ENCODE data around the gene ZFP92.
"Not testable (repeated sequence)": the region's sequence is repeated elsewhere in the genome, so short reads cannot be mapped to it uniquely, and the experiment has no call there.

Gene ZFP92

DNA sequence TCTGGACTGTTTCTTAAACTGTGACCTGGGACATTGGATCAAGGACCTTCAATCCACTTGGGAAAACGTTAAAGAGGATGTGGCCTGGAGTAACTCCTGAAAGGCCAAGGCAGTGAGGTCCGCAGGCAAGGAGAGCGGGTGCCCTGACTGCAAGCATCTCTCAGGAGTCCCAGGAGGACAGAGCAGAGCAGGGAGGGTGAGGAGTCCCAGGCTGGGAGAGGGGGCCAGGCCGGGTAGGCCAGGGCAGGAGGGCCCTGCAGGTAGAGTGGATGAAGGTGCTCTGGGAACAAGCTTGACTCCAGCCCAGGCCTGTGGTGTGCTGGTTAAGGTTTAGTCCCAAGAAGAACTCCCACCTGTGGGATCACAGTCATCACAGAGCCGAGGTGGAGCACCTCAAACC is 23.9 kb upstream of the ZFP92 start:
- DNase-seq, result no peak

- DNase-seq, result no peak
These were observed 23.1 kb upstream of the ZFP92 start for GRCh38 chrX:153387987-153388721.

- DNase-seq, result no peak
These were observed 22.4 kb upstream of the ZFP92 start for GRCh38 chrX:153388722-153389459.

DNA sequence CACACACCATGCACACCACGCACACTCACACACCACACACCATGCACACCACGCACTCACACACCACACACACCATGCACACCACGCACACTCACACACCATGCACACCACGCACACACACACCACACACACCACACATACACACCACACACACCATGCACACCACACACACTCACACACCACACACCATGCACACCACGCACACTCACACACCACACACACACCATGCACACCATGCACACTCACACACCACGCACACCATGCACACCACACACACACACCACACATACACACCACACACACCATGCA is 21.9 kb upstream of the ZFP92 start:
- not testable (repeated sequence) for DNase-seq

- DNase-seq, result no peak
These were observed 18.5 kb upstream of the ZFP92 start for GRCh38 chrX:153392642-153393321.

- DNase-seq, result no peak
These were observed 16.7 kb upstream of the ZFP92 start for GRCh38 chrX:153394612-153395011.

DNA sequence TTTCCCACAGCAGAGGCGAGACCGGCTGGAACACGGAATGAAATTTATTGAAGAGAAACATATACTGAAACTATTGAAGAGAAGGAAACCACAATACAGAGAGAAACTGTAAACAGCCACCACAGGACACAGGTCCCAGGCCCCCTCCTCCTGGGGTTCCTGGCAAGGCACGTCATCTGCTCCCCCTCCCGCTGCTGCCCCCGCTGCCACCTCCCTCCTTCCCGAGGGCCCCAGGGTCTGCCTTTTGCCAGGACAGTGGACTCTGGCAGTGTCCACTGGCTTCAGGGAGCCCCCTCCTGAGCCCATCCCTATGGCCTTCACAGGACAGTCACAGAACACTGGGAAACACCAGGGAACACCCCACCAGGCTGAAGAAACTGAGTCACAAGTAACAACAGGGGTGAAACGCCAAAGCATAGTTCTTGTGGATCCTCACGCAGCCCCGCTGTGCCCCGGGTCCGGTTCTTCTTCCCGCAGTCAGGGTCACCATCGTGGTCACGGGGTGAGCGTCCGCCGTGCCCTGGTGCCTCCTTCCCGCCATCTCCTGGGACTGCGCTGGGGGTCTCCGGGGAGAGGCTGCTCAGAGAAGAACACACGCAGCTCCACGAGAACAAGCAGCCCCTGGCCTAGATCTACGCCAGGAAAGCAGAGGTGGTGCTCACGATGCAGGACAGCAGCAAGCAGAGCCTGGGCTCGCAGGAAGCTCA is 15.5 kb upstream of the ZFP92 start:
- DNase-seq, result no peak

DNA sequence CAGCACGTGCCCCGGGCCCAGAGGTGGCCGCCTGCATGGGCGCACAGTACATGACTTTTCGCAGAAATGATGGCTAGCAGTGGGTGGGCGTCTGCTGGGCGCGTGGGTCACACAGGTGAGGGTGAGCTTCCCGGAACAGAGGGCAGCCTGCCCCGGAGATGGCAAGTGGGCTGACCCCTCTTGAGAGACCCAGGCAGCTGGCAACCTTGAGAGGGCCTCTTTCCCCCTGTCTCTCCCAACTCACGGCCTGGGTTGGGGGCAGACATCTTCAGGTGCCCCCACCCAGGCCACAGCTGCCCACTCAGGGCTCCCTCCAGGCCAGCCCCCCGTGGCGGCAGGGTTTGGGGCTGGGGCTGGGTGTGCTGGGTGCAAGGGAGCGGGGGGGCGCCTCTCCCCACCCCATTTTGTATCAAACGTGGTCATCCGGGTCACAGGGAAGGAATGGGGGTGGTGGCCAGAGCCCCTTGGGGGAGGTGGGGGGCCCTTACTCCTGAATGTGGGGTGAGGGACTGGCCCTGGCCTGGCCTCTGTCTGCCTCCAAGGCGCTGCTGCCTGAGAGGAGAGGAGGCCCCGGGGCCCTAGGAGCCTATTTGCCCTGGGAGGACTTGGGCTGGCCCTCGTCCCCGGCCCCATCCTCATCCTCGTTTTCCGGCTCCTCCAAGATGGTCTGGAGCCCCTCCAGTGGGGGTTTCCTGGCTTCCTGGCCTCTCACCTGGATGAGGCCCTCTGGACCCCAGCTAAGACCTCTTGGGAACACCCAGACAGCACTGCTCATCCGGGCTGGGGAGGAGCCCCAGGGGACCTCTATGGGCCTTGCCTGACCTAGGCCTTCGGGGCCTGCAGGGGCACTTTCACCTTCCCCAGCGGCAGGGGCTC is 14.7 kb upstream of the ZFP92 start:
- no peak for DNase-seq

DNA sequence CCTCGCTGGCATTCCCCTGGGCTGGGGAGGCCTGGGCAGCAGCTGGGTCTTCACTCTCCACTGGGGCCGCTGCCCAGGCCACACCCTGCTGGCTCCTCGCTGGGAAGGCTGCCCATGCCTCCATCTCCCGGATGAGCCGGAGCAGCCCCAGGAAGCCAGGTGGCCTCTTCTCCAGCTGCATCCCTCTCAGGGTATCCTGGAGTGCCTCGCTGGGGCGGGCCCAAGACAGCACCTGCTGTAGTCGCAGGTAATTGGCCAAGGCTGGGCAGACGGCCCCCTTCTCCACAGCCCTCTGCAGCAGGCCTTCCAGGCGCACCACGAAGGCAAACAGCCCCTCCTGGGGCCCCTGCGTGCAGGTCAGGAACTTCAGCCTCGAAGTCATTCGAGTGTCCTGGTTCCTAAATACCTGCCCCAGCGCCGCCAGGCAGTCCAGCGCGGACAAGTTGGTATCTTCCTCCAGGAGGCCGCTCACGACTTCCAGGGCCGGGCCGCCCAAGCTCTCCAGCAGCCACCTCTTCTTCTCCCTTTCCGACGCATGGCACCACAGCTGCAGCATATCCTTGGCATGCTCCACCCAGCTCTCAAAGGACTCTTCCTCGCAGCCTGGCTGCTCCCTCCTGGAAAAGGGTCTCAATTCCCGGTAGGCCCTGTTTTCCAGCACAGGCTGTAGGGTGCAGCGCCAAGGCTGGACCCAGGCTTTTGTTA is 13.9 kb upstream of the ZFP92 start:
- no peak for DNase-seq

DNA sequence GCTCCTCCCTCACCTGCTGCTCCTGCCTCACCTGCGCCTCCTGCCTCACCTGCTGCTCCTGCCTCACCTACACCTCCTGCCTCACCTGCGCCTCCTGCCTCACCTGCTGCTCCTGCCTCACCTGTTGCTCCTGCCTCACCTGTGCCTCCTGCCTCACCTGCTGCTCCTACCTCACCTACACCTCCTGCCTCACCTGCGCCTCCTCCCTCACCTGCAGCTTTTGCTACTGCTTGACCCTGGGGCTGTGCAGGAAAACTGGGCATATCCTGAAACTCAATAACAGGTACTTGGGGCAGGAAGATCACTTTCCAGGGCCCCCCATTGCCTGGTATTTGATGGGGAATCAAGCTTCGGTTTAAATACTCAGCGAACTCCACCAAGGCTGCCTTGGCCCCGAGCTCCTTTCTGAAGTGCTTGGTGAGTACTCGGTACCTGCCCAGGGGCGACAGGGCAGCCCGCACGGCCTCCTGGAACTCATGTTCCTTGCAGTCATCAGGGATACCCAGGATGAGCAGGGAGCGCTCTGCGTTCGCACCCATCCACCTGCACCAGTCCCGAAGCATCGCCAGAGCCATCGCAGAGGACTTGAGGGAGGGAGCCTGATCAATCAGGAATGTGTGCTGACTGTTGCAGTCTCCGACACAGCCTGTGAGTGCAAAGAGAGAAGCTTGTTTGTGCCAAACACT is 12.9 kb upstream of the ZFP92 start:
- no peak for DNase-seq

- no peak for DNase-seq
These were observed 10.8 kb upstream of the ZFP92 start for GRCh38 chrX:153400146-153401132.

DNA sequence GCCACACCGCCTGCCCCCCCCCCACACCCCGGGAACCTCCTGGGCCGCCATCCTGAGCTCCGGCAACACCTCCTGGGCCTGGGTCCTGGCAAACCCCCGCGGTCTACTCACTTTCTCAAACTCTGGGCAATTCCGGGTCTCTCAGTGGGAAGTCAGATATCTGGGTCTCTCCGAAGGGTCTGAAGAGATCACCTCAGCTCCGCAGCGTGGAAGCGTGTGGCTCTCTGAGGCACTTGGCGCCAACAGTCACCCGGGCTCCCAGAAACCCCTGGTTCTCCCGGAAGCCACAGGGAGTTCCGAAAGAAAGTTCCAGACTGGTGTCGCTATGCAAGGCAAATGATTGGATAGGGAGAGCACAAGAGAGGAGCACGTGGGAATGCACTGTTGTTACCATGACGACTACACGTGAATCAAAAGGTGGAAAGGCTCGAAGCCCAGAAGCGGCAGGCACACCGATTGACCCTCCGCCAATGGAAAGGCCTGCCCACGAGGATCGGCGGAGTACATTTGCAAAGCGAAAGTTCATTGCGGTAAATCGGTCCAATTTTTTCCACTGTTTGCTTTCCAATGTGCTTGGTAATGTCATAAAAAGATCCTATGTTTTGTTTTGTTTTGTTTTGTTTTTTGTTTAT is 10.0 kb upstream of the ZFP92 start, which contains the start of gene PNMA6E:
Gene PNMA6E, minus strand, starts transcription at position 218 of the 632 bp plus-strand sequence. CDS start 2,501 bp downstream, outside the sequence.
- DNase-seq, result no peak

DNA sequence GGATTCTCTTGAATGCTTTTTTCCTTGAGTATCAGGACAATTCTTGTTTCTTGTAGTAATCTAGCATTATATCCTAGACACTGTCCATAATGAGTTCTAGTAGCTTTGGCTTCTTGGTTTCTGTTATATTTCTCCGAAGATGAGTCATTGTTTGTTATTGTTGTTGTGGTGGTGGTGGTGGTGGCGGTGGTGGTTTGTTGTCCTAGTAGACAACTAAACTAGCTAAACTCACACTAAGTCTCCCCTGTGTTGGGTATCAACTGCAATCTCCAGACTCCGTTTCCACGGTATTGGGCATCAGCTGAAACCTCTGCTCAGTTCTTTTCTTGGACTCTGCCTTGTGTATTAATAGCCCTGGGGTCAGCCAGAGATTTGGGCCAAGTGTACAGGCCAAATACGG is 6.9 kb upstream of the ZFP92 start:
- not testable (repeated sequence) for DNase-seq

DNA sequence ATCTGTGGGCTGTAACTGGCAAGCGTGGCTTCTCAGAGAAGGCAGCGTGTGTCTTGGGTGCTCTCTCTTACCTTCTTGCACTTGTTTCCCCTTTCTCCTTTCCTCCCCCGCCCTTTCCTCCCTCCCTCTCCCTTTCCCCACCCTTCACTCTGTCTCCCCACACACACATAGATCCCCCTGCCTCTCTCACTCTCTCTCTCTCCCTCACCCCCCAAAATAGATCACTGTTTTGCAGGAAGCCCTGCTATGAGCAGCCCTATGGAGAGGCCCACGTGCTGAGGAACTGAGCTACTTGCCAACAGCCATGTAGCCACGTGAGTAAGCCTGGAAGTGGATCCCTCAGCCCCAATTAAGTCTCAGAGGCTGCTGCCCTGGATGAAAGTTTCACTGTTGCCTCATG is 5.8 kb upstream of the ZFP92 start:
- no peak for DNase-seq

- DNase-seq, result no peak
These were observed 5.3 kb upstream of the ZFP92 start for GRCh38 chrX:153406011-153406410.

DNA sequence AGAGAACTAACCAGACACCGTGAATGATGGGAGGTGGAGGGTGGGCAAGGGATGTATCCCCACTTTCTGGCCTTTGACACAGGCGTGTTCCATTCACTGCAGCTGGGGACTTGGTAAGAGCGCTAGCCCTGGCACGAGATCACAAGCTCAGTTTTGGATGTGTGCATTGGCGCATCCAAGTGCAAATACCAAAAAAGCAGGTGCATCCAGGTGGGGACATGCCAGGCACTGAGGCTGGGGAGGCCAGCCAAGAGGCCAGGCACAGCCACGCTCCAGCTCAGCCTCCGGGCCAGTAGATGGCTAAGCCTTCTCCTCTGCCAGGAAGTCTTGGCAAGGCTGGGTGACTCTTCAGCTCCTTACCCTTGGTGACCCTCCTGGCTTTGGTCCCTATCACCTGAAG is 4.4 kb upstream of the ZFP92 start:
- DNase-seq, result no peak

- DNase-seq, result no peak
These were observed 3.5 kb upstream of the ZFP92 start for GRCh38 chrX:153407736-153408135.

DNA sequence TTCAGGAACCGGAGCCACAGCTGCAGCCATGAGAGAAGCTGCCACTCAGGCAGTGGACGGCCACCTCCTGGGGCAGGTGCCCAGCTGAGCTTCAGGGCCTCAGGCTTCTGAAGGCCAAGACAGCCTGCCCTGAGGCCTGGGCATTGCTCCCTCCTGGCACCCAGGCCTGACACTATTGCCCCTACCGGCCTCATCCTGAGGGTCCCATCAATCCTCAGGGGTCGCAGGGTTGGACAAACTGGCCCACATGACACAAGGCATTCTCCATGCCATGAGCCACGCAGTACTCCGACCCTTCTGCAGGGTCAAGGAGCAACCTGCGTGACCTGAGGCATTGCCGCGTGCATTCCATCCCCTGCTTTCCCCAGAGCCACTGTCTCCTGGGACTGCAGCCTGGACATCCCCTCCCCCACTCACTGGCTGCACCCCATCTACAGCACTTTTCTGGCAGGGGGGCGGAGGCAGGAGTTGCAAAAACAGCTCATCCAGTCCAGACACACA is 3.0 kb upstream of the ZFP92 start:
- DNase-seq, result no peak

GRCh38 chrX:153408871-153409351 is 2.4 kb upstream of the ZFP92 start:
- DNase-seq, result no peak
